CD14-positive monocyte (primary cell): ENCODE results near the gene EPHA2. TPM values are rescaled to one million over a fixed set of nuclear protein-coding genes. Genes with fewer than 3 reads are reported as not detected.

ENCODE experiments used
- DNase-seq, 3 donors: peaks; one replicate each; pipeline ENCODE4 v3.0.0-alpha.2; 2011 to 2022
- H2AFZ ChIP-seq: 2 replicates; pipeline ENCODE4 v1.6.0; 2012; ENCODE audit warnings: mild to moderate bottlenecking, low read depth, low read length, inconsistent platforms; ENCODE audit not compliant: insufficient read depth, poor library complexity, severe bottlenecking
- H3K27ac ChIP-seq, 2 donors: 1 replicate in 1 of 2; 2 replicates in 1 of 2; pipeline ENCODE4 v1.5.1; 2012 to 2013; ENCODE audit warnings: low read length in 2 of 2, control low read depth in 1 of 2, inconsistent platforms in 1 of 2, low read depth in 1 of 2, mild to moderate bottlenecking in 1 of 2
- H3K27me3 ChIP-seq, 2 donors: one replicate each; pipeline versions ENCODE4 v1.6.0 to v1.6.1; 2011 to 2013; ENCODE audit warnings: low read length in 2 of 2; ENCODE audit not compliant: control insufficient read depth in 2 of 2, insufficient read depth in 2 of 2
- H3K36me3 ChIP-seq, 2 donors: replicated peaks in 1 of 2; 1 replicate in 1 of 2; 2 replicates in 1 of 2; pipeline versions ENCODE4 v1.5.1 to v1.6.1; 2012 to 2013; ENCODE audit warnings: low read length in 2 of 2, control low read depth in 1 of 2, inconsistent platforms in 1 of 2, mild to moderate bottlenecking in 1 of 2; ENCODE audit not compliant: insufficient read depth in 2 of 2, control insufficient read depth in 1 of 2
- H3K4me1 ChIP-seq, 2 donors: 1 replicate in 1 of 2; 2 replicates in 1 of 2; pipeline versions ENCODE4 v1.5.1 to v1.6.1; 2012 to 2013; ENCODE audit warnings: low read length in 2 of 2, control low read depth in 1 of 2, inconsistent platforms in 1 of 2, mild to moderate bottlenecking in 1 of 2, moderate library complexity in 1 of 2; ENCODE audit not compliant: insufficient read depth in 2 of 2, control insufficient read depth in 1 of 2
- H3K4me2 ChIP-seq: replicated peaks from 2 replicates; pipeline ENCODE3; 2012; ENCODE audit warnings: low read length, moderate library complexity, mild to moderate bottlenecking; ENCODE audit not compliant: poor library complexity, severe bottlenecking; ENCODE audit errors: extremely low read depth
- H3K4me3 ChIP-seq, 3 experiments: fragments of 200-600 bp in 1 of 3; sonication (generic) in 1 of 3; replicated peaks in 1 of 3; 1 replicate in 2 of 3; 2 replicates in 1 of 3; pipeline ENCODE4 v1.5.1; 2011 to 2013; ENCODE audit warnings: low read length in 3 of 3, mild to moderate bottlenecking in 3 of 3, control low read depth in 2 of 3, low read depth in 2 of 3, inconsistent platforms in 1 of 3, moderate library complexity in 1 of 3
- H3K79me2 ChIP-seq: 2 replicates; pipeline ENCODE4 v1.6.0; 2012; ENCODE audit warnings: mild to moderate bottlenecking, control low read depth, inconsistent platforms, low read length, moderate library complexity; ENCODE audit not compliant: insufficient read depth
- H3K9ac ChIP-seq: 2 replicates; pipeline ENCODE4 v1.6.0; 2017; ENCODE audit warnings: low read length, mild to moderate bottlenecking; ENCODE audit not compliant: insufficient read depth, poor library complexity, severe bottlenecking
- H3K9me3 ChIP-seq, 2 donors: replicated peaks in 1 of 2; 1 replicate in 1 of 2; 2 replicates in 1 of 2; pipeline versions ENCODE4 v1.5.1 to v1.6.1; 2012 to 2013; ENCODE audit warnings: low read length in 2 of 2, control low read depth in 1 of 2; ENCODE audit not compliant: control insufficient read depth in 1 of 2, insufficient read depth in 1 of 2
- H4K20me1 ChIP-seq: 2 replicates; pipeline ENCODE4 v1.6.0; 2012; ENCODE audit warnings: mild to moderate bottlenecking, low read length, control low read depth, moderate library complexity; ENCODE audit not compliant: insufficient read depth
- H3K27ac Mint-ChIP-seq, 7 donors: one replicate each; pipeline ENCODE4 v1.8.0; 2020; ENCODE audit warnings: mild to moderate bottlenecking in 7 of 7, mixed read lengths in 7 of 7, moderate library complexity in 6 of 7, inconsistent platforms in 2 of 7
- H3K27me3 Mint-ChIP-seq, 3 donors: one replicate each; pipeline ENCODE4 v1.8.0; 2021 to 2022; ENCODE audit warnings: low read depth in 3 of 3, mild to moderate bottlenecking in 3 of 3, mixed read lengths in 3 of 3, moderate library complexity in 3 of 3, inconsistent platforms in 1 of 3
- H3K36me3 Mint-ChIP-seq, 2 donors: one replicate each; pipeline ENCODE4 v1.8.0; 2020; ENCODE audit warnings: mixed read lengths in 2 of 2, inconsistent platforms in 1 of 2, mild to moderate bottlenecking in 1 of 2
- H3K4me1 Mint-ChIP-seq: one replicate; pipeline ENCODE4 v1.8.0; 2020; ENCODE audit warnings: mild to moderate bottlenecking, mixed read lengths
- H3K4me3 Mint-ChIP-seq, 2 donors: one replicate each; pipeline ENCODE4 v1.8.0; 2020; ENCODE audit warnings: mild to moderate bottlenecking in 2 of 2, mixed read lengths in 2 of 2, moderate library complexity in 1 of 2
- H3K9me3 Mint-ChIP-seq, 7 donors: one replicate each; pipeline ENCODE4 v1.8.0; 2020 to 2022; ENCODE audit warnings: mixed read lengths in 7 of 7, mild to moderate bottlenecking in 6 of 7, moderate library complexity in 6 of 7, inconsistent platforms in 2 of 7
- WGBS: methylation state at CpG from one replicate; pipeline ENCODE4 v1.1.5; 2013; ENCODE audit warnings: missing lambda C conversion rate; ENCODE audit not compliant: insufficient coverage; 5-methylcytosine and 5-hydroxymethylcytosine counted together
- intact Hi-C, 2 donors: fragments of 100-400 bp; cut with micrococcal nuclease; formaldehyde crosslinking; loops; one replicate each; pipeline versions ENCODE4 v1.15.0 to v1.15.1; 2023
- polyA plus RNA-seq, 3 donors: library from polyadenylated mRNA; depleted of rRNA in 1 of 3; unstranded in 2 of 3; stranded (reverse) in 1 of 3; fragments of 300-500 nt in 2 of 3; fragments of >200 nt in 1 of 3; fragmentation: Illumina TruSeq in 2 of 3; gene quantifications; 1 replicate in 2 of 3; 2 replicates in 1 of 3; pipeline ENCODE4 v1.2.3, GENCODE V29; 2012 to 2021
- TF ChIP-seq, protein P1 (sequence below): fragments of 200-600 bp; IDR thresholded peaks from one replicate; pipeline ENCODE4 v1.8.0; 2022; ENCODE audit warnings: antibody characterized with exemption, mild to moderate bottlenecking

EPHA2 gene
- polyA plus RNA-seq, 3 donors = 0.03 TPM; not detected in 2

DNA sequence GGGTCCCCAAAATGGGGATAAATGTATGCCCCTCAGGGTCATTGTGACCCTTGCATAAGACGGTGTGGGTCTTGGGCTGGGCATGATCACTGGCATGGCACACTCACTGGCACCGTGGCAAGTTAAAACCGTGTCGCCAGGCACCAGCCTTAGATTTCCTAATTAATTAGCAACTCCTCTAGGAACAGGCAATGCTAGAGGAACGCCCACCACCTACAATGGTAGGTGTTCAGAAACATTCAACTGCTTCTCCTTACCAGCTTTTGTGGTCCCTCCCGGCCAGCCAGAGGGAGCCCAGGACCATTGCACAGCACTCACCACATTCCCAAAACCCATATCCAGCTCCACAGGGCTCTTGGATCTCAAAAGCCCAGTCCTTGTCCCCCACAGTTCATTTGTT, 36.4 kb downstream of the EPHA2 start:
- H3K27ac ChIP-seq = no peak overlapping the region
- no peak overlapping the region for H3K4me2 ChIP-seq
- 87% methylated on average over 6 of the region's 6 CpGs for WGBS
- Mint-ChIP-seq H3K27ac (no peak overlapping the region), H3K4me3 (no peak overlapping the region), H3K27me3 (peaks cover 0 to 8% (median 6%) of the 10 kb centered on the region in 3 donors), H3K4me1 (peaks cover 8% of the 10 kb centered on the region), H3K36me3 (no peaks in the 10 kb centered on the region), H3K9me3 (no peaks in the 10 kb centered on the region)
- no peak for DNase-seq
- H3K9ac ChIP-seq = no peak overlapping the region
- H3K79me2 ChIP-seq = no peaks in the 10 kb centered on the region
- H2AFZ ChIP-seq = no peak overlapping the region
- H3K9me3 ChIP-seq = no peaks in the 10 kb centered on the region
- intact Hi-C loops = no loop called here
- H4K20me1 ChIP-seq = no peaks in the 10 kb centered on the region
- no peaks in the 10 kb centered on the region for H3K36me3 ChIP-seq
- peaks cover 3 to 4% of the 10 kb centered on the region in 2 donors for H3K4me1 ChIP-seq
- H3K27me3 ChIP-seq = no peaks in the 10 kb centered on the region
- H3K4me3 ChIP-seq = no peak overlapping the region
- TF ChIP-seq, protein P1, sequence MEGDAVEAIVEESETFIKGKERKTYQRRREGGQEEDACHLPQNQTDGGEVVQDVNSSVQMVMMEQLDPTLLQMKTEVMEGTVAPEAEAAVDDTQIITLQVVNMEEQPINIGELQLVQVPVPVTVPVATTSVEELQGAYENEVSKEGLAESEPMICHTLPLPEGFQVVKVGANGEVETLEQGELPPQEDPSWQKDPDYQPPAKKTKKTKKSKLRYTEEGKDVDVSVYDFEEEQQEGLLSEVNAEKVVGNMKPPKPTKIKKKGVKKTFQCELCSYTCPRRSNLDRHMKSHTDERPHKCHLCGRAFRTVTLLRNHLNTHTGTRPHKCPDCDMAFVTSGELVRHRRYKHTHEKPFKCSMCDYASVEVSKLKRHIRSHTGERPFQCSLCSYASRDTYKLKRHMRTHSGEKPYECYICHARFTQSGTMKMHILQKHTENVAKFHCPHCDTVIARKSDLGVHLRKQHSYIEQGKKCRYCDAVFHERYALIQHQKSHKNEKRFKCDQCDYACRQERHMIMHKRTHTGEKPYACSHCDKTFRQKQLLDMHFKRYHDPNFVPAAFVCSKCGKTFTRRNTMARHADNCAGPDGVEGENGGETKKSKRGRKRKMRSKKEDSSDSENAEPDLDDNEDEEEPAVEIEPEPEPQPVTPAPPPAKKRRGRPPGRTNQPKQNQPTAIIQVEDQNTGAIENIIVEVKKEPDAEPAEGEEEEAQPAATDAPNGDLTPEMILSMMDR = no peak

GRCh38 chr1:16118706-16119105, 37.2 kb downstream of the EPHA2 start:
- no peaks in the 10 kb centered on the region for H3K9me3 ChIP-seq
- H3K4me1 Mint-ChIP-seq = peaks cover 8% of the 10 kb centered on the region
- intact Hi-C loops = no loop called here
- no peaks in the 10 kb centered on the region for H3K36me3 ChIP-seq
- H3K9me3 Mint-ChIP-seq = no peaks in the 10 kb centered on the region
- H3K79me2 ChIP-seq = no peaks in the 10 kb centered on the region
- H3K27ac Mint-ChIP-seq = no peak overlapping the region
- H4K20me1 ChIP-seq = no peaks in the 10 kb centered on the region
- WGBS = 94% methylated on average over 8 of the region's 9 CpGs
- no peak for DNase-seq
- no peak overlapping the region for H3K4me3 Mint-ChIP-seq
- H3K27me3 Mint-ChIP-seq = peaks cover 0 to 5% (median 4%) of the 10 kb centered on the region in 3 donors
- H3K4me1 ChIP-seq = peaks cover 3 to 4% of the 10 kb centered on the region in 2 donors
- no peak overlapping the region for H3K4me3 ChIP-seq
- TF ChIP-seq, protein P1 = no peak
- no peaks in the 10 kb centered on the region for H3K27me3 ChIP-seq
- H3K36me3 Mint-ChIP-seq = no peaks in the 10 kb centered on the region
- no peak overlapping the region for H3K27ac ChIP-seq
- no peak overlapping the region for H2AFZ ChIP-seq
- H3K4me2 ChIP-seq = no peak overlapping the region
- H3K9ac ChIP-seq = no peak overlapping the region
